Right renal pelvis (tissue), 4 donors: ENCODE measurements around the gene RABGGTA. TPM values are rescaled to one million over a fixed set of nuclear protein-coding genes. Genes with fewer than 3 reads are reported as not detected.
"Not testable (repeated sequence)": the region's sequence is repeated elsewhere in the genome, so short reads cannot be mapped to it uniquely, and the experiment has no call there.

ENCODE experiments used
- DNase-seq, 4 donors: peaks; one replicate each; pipeline ENCODE4 v3.0.0-alpha.2; 2013; ENCODE audit warnings: low read depth in 4 of 4, low spot score in 3 of 4, missing footprints in 1 of 4
- polyA plus RNA-seq, 4 donors: library from polyadenylated mRNA; unstranded; fragments of 120-200 nt; gene quantifications; one replicate each; pipeline ENCODE4 v1.2.1, GENCODE V29; 2013; ENCODE audit not compliant: insufficient read length in 4 of 4

RABGGTA gene
- polyA plus RNA-seq, 4 donors, result 19.7 to 24.1 (median 20.8) TPM

GRCh38 chr14:24224618-24225071 is 46.8 kb downstream of the RABGGTA start:
- no peak for DNase-seq

- DNase-seq, result not testable (repeated sequence)
Observed at GRCh38 chr14:24222987-24223386, 48.4 kb downstream of the RABGGTA start.

- no peak for DNase-seq
Observed at GRCh38 chr14:24219521-24219920, 51.9 kb downstream of the RABGGTA start.

GRCh38 chr14:24219080-24219479 is 52.3 kb downstream of the RABGGTA start:
- no peak for DNase-seq

- DNase-seq, result not testable (repeated sequence)
Observed at GRCh38 chr14:24216876-24217275, 54.5 kb downstream of the RABGGTA start.

- no peak for DNase-seq
Observed at GRCh38 chr14:24216345-24216699, 55.1 kb downstream of the RABGGTA start.

Other genes starting within 250 kb of the RABGGTA start
- 1 to 10 TPM; 1.9 to 2.3 (median 2.3) TPM for gene CARMIL3, start 219.6 kb downstream of the RABGGTA start, polyA plus RNA-seq
- under 1 TPM in 1 of 4 donors, not detected in 3; 0.03 TPM for gene CPNE6, start 200.0 kb downstream of the RABGGTA start, polyA plus RNA-seq
- 10 to 100 TPM; 25.4 to 39.1 (median 30.4) TPM for gene PCK2, start 177.3 kb downstream of the RABGGTA start, polyA plus RNA-seq
- 10 to 100 TPM; 79.8 to 83.5 (median 81.4) TPM for gene DCAF11, start 156.8 kb downstream of the RABGGTA start, polyA plus RNA-seq
- 1 to 10 TPM; 2.5 to 3.7 (median 2.8) TPM for gene NRL, start 156.6 kb downstream of the RABGGTA start, polyA plus RNA-seq
- 1 to 10 TPM in 2 of 4 donors, under 1 TPM in 2; 0.87 to 1.2 (median 0.97) TPM for gene FITM1, start 140.9 kb downstream of the RABGGTA start, polyA plus RNA-seq
- 100 to 1,000 TPM; 198 to 214 (median 206) TPM for gene PSME1, start 135.4 kb downstream of the RABGGTA start, polyA plus RNA-seq
- gene EMC9, start 130.0 kb downstream of the RABGGTA start, polyA plus RNA-seq, result 10 to 100 TPM; 14.5 to 24.2 (median 18.9) TPM
- gene PSME2, start 125.0 kb downstream of the RABGGTA start, polyA plus RNA-seq, result 100 to 1,000 TPM; 156 to 183 (median 168) TPM
- gene RNF31, start 124.1 kb downstream of the RABGGTA start, polyA plus RNA-seq, result 10 to 100 TPM; 49.2 to 54.2 (median 49.4) TPM
- gene IRF9, start 110.3 kb downstream of the RABGGTA start, polyA plus RNA-seq, result 10 to 100 TPM; 45.4 to 65.2 (median 60.4) TPM
- 10 to 100 TPM; 60.0 to 70.1 (median 64.3) TPM for gene REC8, start 99.5 kb downstream of the RABGGTA start, polyA plus RNA-seq
- gene IPO4, start 82.8 kb downstream of the RABGGTA start, polyA plus RNA-seq, result 10 to 100 TPM; 33.2 to 41.3 (median 34.0) TPM
- 10 to 100 TPM; 37.8 to 48.9 (median 41.3) TPM for gene TM9SF1, start 76.2 kb downstream of the RABGGTA start, polyA plus RNA-seq
- 1 to 10 TPM; 3.7 to 4.8 (median 4.3) TPM for gene TSSK4, start 65.9 kb downstream of the RABGGTA start, polyA plus RNA-seq
- gene CHMP4A, start 58.1 kb downstream of the RABGGTA start, polyA plus RNA-seq, result 10 to 100 TPM; 43.5 to 50.7 (median 49.8) TPM
- 10 to 100 TPM; 14.8 to 19.3 (median 16.2) TPM for gene MDP1, start 55.5 kb downstream of the RABGGTA start, polyA plus RNA-seq
- 100 to 1,000 TPM; 222 to 245 (median 238) TPM for gene NEDD8, start 39.2 kb downstream of the RABGGTA start, polyA plus RNA-seq
- gene GMPR2, start 38.7 kb downstream of the RABGGTA start, polyA plus RNA-seq, result 100 to 1,000 TPM; 102 to 121 (median 118) TPM
- gene TINF2, start 29.0 kb downstream of the RABGGTA start, polyA plus RNA-seq, result 10 to 100 TPM; 55.5 to 70.6 (median 58.7) TPM
- gene TGM1, start 8.4 kb downstream of the RABGGTA start, polyA plus RNA-seq, result 1 to 10 TPM; 1.4 to 2.3 (median 2.1) TPM
- 10 to 100 TPM; 44.6 to 56.9 (median 46.2) TPM for gene DHRS1, start 28.2 kb upstream of the RABGGTA start, polyA plus RNA-seq
- 10 to 100 TPM; 26.7 to 27.7 (median 27.0) TPM for gene NOP9, start 28.3 kb upstream of the RABGGTA start, polyA plus RNA-seq
- 10 to 100 TPM; 21.8 to 27.6 (median 24.6) TPM for gene CIDEB, start 36.4 kb upstream of the RABGGTA start, polyA plus RNA-seq
- gene LTB4R2, start 38.5 kb upstream of the RABGGTA start, polyA plus RNA-seq, result 1 to 10 TPM; 1.8 to 2.5 (median 2.0) TPM
- 1 to 10 TPM; 2.6 to 4.7 (median 3.8) TPM for gene LTB4R, start 39.9 kb upstream of the RABGGTA start, polyA plus RNA-seq
- gene ADCY4, start 63.5 kb upstream of the RABGGTA start, polyA plus RNA-seq, result 10 to 100 TPM; 15.6 to 24.9 (median 20.4) TPM
- 1 to 10 TPM; 2.7 to 4.1 (median 3.2) TPM for gene RIPK3, start 68.4 kb upstream of the RABGGTA start, polyA plus RNA-seq
- gene NFATC4, start 96.6 kb upstream of the RABGGTA start, polyA plus RNA-seq, result 10 to 100 TPM; 60.9 to 74.3 (median 64.2) TPM
- gene NYNRIN, start 127.4 kb upstream of the RABGGTA start, polyA plus RNA-seq, result 10 to 100 TPM; 45.3 to 48.0 (median 47.7) TPM
- gene CBLN3, start 158.1 kb upstream of the RABGGTA start, polyA plus RNA-seq, result 1 to 10 TPM; 2.5 to 3.5 (median 3.2) TPM
- 10 to 100 TPM; 40.7 to 45.5 (median 44.3) TPM for gene KHNYN, start 158.4 kb upstream of the RABGGTA start, polyA plus RNA-seq
- gene SDR39U1, start 171.2 kb upstream of the RABGGTA start, polyA plus RNA-seq, result 10 to 100 TPM; 57.0 to 84.9 (median 63.0) TPM
- under 1 TPM in 2 of 4 donors, not detected in 2; 0.30 to 0.34 TPM for gene CMA1, start 236.7 kb upstream of the RABGGTA start, polyA plus RNA-seq